K562 (cell line): ENCODE measurements around the gene PTPRE. TPM values are rescaled to one million over a fixed set of nuclear protein-coding genes. Genes with fewer than 3 reads are reported as not detected.
A peak's percentile ranks its signal among the peaks of the same experiment; 100 is the strongest.

Experiments
- AFF4 ChIP-seq: sonication (generic); formaldehyde crosslinking; IDR thresholded peaks from 2 replicates; pipeline ENCODE4 v1.8.0; 2023; ENCODE audit warnings: mild to moderate bottlenecking, missing genetic modification reagents
- ATF6 ChIP-seq: sonication (generic); formaldehyde crosslinking; IDR thresholded peaks from 2 replicates; pipeline ENCODE4 v1.4.0; 2020; ENCODE audit warnings: mild to moderate bottlenecking, missing genetic modification reagents
- CBX2 ChIP-seq: fragments of 200-600 bp; sonication (generic); IDR thresholded peaks from one replicate; pipeline ENCODE4 v1.6.1; 2012; ENCODE audit warnings: mild to moderate bottlenecking, low read length, inconsistent platforms; ENCODE audit not compliant: insufficient read depth, poor library complexity, severe bottlenecking
- CBX8 ChIP-seq: fragments of 200-600 bp; sonication (generic); IDR thresholded peaks from 2 replicates; pipeline ENCODE4 v1.6.1; 2012; ENCODE audit warnings: borderline replicate concordance, mixed run types, low read depth, mild to moderate bottlenecking, moderate library complexity, mixed read lengths, low read length, control low read depth, inconsistent platforms; ENCODE audit not compliant: poor library complexity, severe bottlenecking; ENCODE audit errors: extremely low read depth
- CHAMP1 ChIP-seq: fragments of 450-650 bp; IDR thresholded peaks from 2 replicates; pipeline ENCODE4 v1.6.1; 2016; ENCODE audit warnings: mild to moderate bottlenecking
- CHD4 ChIP-seq: fragments of 200-600 bp; sonication (generic); IDR thresholded peaks from 3 replicates; pipeline ENCODE4 v1.6.1; 2012; ENCODE audit warnings: low read depth, mild to moderate bottlenecking, mixed read lengths, low read length, inconsistent platforms; ENCODE audit not compliant: insufficient read depth, insufficient replicate concordance, poor library complexity, severe bottlenecking
- CTBP1 ChIP-seq: fragments of 450-650 bp; IDR thresholded peaks from 2 replicates; pipeline ENCODE4 v1.6.1; 2016; ENCODE audit warnings: borderline replicate concordance
- DPF2 ChIP-seq: fragments of 450-650 bp; IDR thresholded peaks from 2 replicates; pipeline ENCODE4 v1.6.1; 2016
- EP400 ChIP-seq: fragments of 450-650 bp; IDR thresholded peaks from 2 replicates; pipeline ENCODE4 v1.6.1; 2017; ENCODE audit warnings: antibody characterized with exemption, mild to moderate bottlenecking, moderate library complexity
- HDAC2 ChIP-seq: fragments of 450-650 bp; IDR thresholded peaks from 2 replicates; pipeline ENCODE4 v1.6.1; 2016; ENCODE audit warnings: mild to moderate bottlenecking
- HNRNPLL ChIP-seq: fragments of 200-400 bp; formaldehyde crosslinking; IDR thresholded peaks from 2 replicates; pipeline ENCODE4 v1.6.1; 2017; ENCODE audit warnings: low read length, low read depth, mild to moderate bottlenecking; ENCODE audit not compliant: poor library complexity, severe bottlenecking
- MAFF ChIP-seq: IDR thresholded peaks from 2 replicates; pipeline ENCODE4 v1.6.1; 2012; ENCODE audit warnings: low read length, improper control_type of control experiment
- SMARCA4 ChIP-seq: fragments of 450-650 bp; IDR thresholded peaks from 2 replicates; pipeline ENCODE4 v1.6.1; 2016
- TAF9B ChIP-seq: fragments of 450-650 bp; IDR thresholded peaks from 2 replicates; pipeline ENCODE4 v1.6.1; 2018; ENCODE audit warnings: mild to moderate bottlenecking; ENCODE audit not compliant: partially characterized antibody
- THRAP3 ChIP-seq: fragments of 450-650 bp; IDR thresholded peaks from 2 replicates; pipeline ENCODE4 v1.6.1; 2016; ENCODE audit warnings: mild to moderate bottlenecking, inconsistent platforms, borderline replicate concordance
- USF2 ChIP-seq: sonication (generic); formaldehyde crosslinking; IDR thresholded peaks from 2 replicates; pipeline ENCODE4 v1.5.0; 2020; ENCODE audit warnings: missing genetic modification reagents
- XRCC3 ChIP-seq: fragments of 450-650 bp; IDR thresholded peaks from 2 replicates; pipeline ENCODE4 v1.6.1; 2017; ENCODE audit warnings: mild to moderate bottlenecking, moderate library complexity
- ZNF274 ChIP-seq: IDR thresholded peaks from 2 replicates; pipeline ENCODE4 v1.6.1; 2011; ENCODE audit warnings: low read depth, mild to moderate bottlenecking, low read length, moderate library complexity, borderline replicate concordance
- ZSCAN29 ChIP-seq: fragments of 450-650 bp; IDR thresholded peaks from 2 replicates; pipeline ENCODE4 v1.6.1; 2017
- polyA plus RNA-seq, 8 experiments: library from polyadenylated mRNA; depleted of rRNA in 4 of 8; stranded (reverse) in 5 of 8; unstranded in 3 of 8; fragments of >200 nt; fragmentation: Nextera tagmentation in 2 of 8; fragmentation: Illumina TruSeq in 1 of 8; extraction: Ambion mirVana in 2 of 8; extraction: Trizol in 1 of 8; gene quantifications; 2 replicates each; pipeline versions ENCODE4 v1.2.1 to v1.2.3, GENCODE V29; 2011 to 2014; ENCODE audit warnings: inconsistent platforms in 1 of 8, missing spikeins in 1 of 8
- total RNA-seq, 7 experiments: library from RNA; depleted of rRNA in 6 of 7; stranded (reverse); fragments of >200 nt in 6 of 7; fragmentation: Illumina TruSeq in 2 of 7; extraction: Trizol in 2 of 7; gene quantifications; 2 replicates each; pipeline versions ENCODE4 v1.2.1 to v1.2.3, GENCODE V29; 2011 to 2021; ENCODE audit warnings: low replicate concordance in 1 of 7

The PTPRE gene
- total and polyA plus RNA-seq, 9 of the 15 experiments (the other 6 are each of a cell fraction or from before 2014, with no cell fraction given): 0.01 to 0.13 (median 0.04) TPM; not detected in 4

GRCh38 chr10:128125944-128126764 is 219.3 kb downstream of the PTPRE start, which contains the start of gene MKI67 (continued):
- TF ChIP-seq CHAMP1 (no peak), THRAP3 (no peak), CHD4 (no peak), CBX2 (no peak), SMARCA4 (no peak), HDAC2 (no peak), AFF4 (no peak), CBX8 (no peak), ZNF274 (no peak), XRCC3 (no peak), ATF6 (CRISPR knock-in tag) (no peak), DPF2 (no peak), TAF9B (peak; percentile 29), CTBP1 (no peak), HNRNPLL (peak; percentile 40), MAFF (no peak), USF2 (CRISPR knock-in tag) (no peak), EP400 (peak; percentile 83; the same call in 1 of the 2 replicates), ZSCAN29 (no peak)
